K562 (cell line): ENCODE data around the gene PPM1N. TPM values are rescaled to one million over a fixed set of nuclear protein-coding genes. Genes with fewer than 3 reads are reported as not detected.

Source experiments
- BRD4 ChIP-seq: fragments of 200-600 bp; sonication (generic); IDR thresholded peaks from 2 replicates; pipeline ENCODE4 v1.6.1; 2017; ENCODE audit warnings: inconsistent platforms
- C11orf30 ChIP-seq: fragments of 450-650 bp; IDR thresholded peaks from 2 replicates; pipeline ENCODE4 v1.6.1; 2016; ENCODE audit warnings: low read depth, mild to moderate bottlenecking
- CC2D1A ChIP-seq: fragments of 450-650 bp; IDR thresholded peaks from 2 replicates; pipeline ENCODE4 v1.6.1; 2017; ENCODE audit warnings: mild to moderate bottlenecking
- CTBP1 ChIP-seq: fragments of 450-650 bp; IDR thresholded peaks from 2 replicates; pipeline ENCODE4 v1.6.1; 2016; ENCODE audit warnings: borderline replicate concordance
- NR2C1 ChIP-seq, 2 experiments: fragments of 450-650 bp; IDR thresholded peaks; 2 replicates each; pipeline ENCODE4 v1.6.1; 2017; ENCODE audit warnings: mild to moderate bottlenecking in 2 of 2, antibody characterized with exemption in 1 of 2, inconsistent platforms in 1 of 2, missing compliant biosample characterization in 1 of 2, missing genetic modification characterization in 1 of 2
- POLR2AphosphoS5 ChIP-seq: IDR thresholded peaks from 2 replicates; pipeline ENCODE4 v1.6.1; 2011; ENCODE audit warnings: mild to moderate bottlenecking, low read depth, low read length, moderate library complexity; ENCODE audit not compliant: control insufficient read depth, insufficient read depth
- SMAD3 ChIP-seq: fragments of 450-650 bp; formaldehyde crosslinking; conservative IDR thresholded peaks from 2 replicates; pipeline ENCODE4 v1.4.0; 2020; ENCODE audit warnings: mild to moderate bottlenecking
- TEAD2 ChIP-seq: fragments of 450-650 bp; IDR thresholded peaks from 2 replicates; pipeline ENCODE4 v1.6.1; 2016; ENCODE audit warnings: missing genetic modification characterization, control low read depth, missing compliant biosample characterization
- polyA plus RNA-seq, 8 experiments: library from polyadenylated mRNA; depleted of rRNA in 4 of 8; stranded (reverse) in 5 of 8; unstranded in 3 of 8; fragments of >200 nt; fragmentation: Nextera tagmentation in 2 of 8; fragmentation: Illumina TruSeq in 1 of 8; extraction: Ambion mirVana in 2 of 8; extraction: Trizol in 1 of 8; gene quantifications; 2 replicates each; pipeline versions ENCODE4 v1.2.1 to v1.2.3, GENCODE V29; 2011 to 2014; ENCODE audit warnings: inconsistent platforms in 1 of 8, missing spikeins in 1 of 8
- total RNA-seq, 7 experiments: library from RNA; depleted of rRNA in 6 of 7; stranded (reverse); fragments of >200 nt in 6 of 7; fragmentation: Illumina TruSeq in 2 of 7; extraction: Trizol in 2 of 7; gene quantifications; 2 replicates each; pipeline versions ENCODE4 v1.2.1 to v1.2.3, GENCODE V29; 2011 to 2021; ENCODE audit warnings: low replicate concordance in 1 of 7
- TF ChIP-seq, protein P1 (sequence below): fragments of 450-650 bp; IDR thresholded peaks from 2 replicates; pipeline ENCODE4 v1.6.1; 2018; ENCODE audit not compliant: partially characterized antibody
- TF ChIP-seq, protein P2 (sequence below), 2 experiments: fragments of 450-650 bp; conservative IDR thresholded peaks; 2 replicates each; pipeline ENCODE4 v1.6.1; 2017; ENCODE audit warnings: mild to moderate bottlenecking in 2 of 2, moderate library complexity in 2 of 2
- TF ChIP-seq, protein P3 (sequence below): sonication (generic); formaldehyde crosslinking; IDR thresholded peaks from 2 replicates; pipeline ENCODE4 v1.8.0; 2022; ENCODE audit warnings: mild to moderate bottlenecking, missing genetic modification reagents
- TF ChIP-seq, protein P4 (sequence below), 2 experiments: fragments of 450-650 bp; IDR thresholded peaks; 2 replicates each; pipeline ENCODE4 v1.6.1; 2018; ENCODE audit warnings: mild to moderate bottlenecking in 2 of 2, low read depth in 1 of 2; ENCODE audit not compliant: partially characterized antibody in 2 of 2

Gene PPM1N
- total and polyA plus RNA-seq, 9 of the 15 experiments (the other 6 are each of a cell fraction or from before 2014, with no cell fraction given), result 4.5 to 15.6 (median 8.7) TPM

DNA sequence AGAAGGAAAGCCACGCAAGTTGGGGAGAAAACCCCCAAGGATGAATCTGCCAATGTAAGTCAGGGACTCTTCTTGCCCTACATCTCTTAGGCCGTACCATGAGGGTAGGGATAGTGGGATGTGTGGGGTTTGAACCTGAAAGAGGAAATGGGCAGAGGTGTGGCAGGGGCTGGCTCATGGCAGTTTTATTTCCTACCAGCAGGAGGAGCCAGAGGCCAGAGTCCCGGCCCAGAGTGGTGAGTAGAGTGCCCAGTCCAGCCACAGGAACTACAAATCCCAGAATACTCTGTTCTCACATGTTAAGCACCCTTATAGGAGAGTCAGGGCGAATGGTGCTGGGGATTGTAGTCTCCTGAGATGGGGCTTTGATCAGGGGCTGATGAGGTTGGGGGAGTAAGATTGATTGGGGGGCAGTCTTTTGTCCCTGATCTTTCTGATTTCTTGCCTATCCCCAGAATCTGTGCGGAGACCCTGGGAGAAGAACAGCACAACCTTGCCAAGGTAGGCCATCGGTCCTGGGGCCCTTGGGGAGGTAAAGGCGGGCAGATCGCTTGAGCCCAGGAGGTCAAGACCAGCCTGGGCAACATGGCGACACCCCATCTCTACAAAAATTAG is 25.5 kb downstream of the PPM1N start (continued):
- TF ChIP-seq, protein P1, sequence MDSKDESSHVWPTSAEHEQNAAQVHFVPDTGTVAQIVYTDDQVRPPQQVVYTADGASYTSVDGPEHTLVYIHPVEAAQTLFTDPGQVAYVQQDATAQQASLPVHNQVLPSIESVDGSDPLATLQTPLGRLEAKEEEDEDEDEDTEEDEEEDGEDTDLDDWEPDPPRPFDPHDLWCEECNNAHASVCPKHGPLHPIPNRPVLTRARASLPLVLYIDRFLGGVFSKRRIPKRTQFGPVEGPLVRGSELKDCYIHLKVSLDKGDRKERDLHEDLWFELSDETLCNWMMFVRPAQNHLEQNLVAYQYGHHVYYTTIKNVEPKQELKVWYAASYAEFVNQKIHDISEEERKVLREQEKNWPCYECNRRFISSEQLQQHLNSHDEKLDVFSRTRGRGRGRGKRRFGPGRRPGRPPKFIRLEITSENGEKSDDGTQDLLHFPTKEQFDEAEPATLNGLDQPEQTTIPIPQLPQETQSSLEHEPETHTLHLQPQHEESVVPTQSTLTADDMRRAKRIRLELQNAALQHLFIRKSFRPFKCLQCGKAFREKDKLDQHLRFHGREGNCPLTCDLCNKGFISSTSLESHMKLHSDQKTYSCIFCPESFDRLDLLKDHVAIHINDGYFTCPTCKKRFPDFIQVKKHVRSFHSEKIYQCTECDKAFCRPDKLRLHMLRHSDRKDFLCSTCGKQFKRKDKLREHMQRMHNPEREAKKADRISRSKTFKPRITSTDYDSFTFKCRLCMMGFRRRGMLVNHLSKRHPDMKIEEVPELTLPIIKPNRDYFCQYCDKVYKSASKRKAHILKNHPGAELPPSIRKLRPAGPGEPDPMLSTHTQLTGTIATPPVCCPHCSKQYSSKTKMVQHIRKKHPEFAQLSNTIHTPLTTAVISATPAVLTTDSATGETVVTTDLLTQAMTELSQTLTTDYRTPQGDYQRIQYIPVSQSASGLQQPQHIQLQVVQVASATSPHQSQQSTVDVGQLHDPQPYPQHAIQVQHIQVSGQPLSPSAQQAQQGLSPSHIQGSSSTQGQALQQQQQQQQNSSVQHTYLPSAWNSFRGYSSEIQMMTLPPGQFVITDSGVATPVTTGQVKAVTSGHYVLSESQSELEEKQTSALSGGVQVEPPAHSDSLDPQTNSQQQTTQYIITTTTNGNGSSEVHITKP, result peak; percentile 18
- TF ChIP-seq NR2C1 (IDR thresholded peaks at IDR 0.05), result no peak
- peak; percentile 36; the same call in 1 of the 2 replicates for TF ChIP-seq NR2C1 (tag; IDR thresholded peaks at IDR 0.05)
- no peak for TF ChIP-seq C11orf30
- TF ChIP-seq, protein P2, sequence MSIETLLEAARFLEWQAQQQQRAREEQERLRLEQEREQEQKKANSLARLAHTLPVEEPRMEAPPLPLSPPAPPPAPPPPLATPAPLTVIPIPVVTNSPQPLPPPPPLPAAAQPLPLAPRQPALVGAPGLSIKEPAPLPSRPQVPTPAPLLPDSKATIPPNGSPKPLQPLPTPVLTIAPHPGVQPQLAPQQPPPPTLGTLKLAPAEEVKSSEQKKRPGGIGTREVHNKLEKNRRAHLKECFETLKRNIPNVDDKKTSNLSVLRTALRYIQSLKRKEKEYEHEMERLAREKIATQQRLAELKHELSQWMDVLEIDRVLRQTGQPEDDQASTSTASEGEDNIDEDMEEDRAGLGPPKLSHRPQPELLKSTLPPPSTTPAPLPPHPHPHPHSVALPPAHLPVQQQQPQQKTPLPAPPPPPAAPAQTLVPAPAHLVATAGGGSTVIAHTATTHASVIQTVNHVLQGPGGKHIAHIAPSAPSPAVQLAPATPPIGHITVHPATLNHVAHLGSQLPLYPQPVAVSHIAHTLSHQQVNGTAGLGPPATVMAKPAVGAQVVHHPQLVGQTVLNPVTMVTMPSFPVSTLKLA (conservative IDR thresholded peaks at IDR 0.05), result peak in 1 of 2 experiments; percentile 52; a peak in 2 of 4 replicates
- TF ChIP-seq, protein P3, sequence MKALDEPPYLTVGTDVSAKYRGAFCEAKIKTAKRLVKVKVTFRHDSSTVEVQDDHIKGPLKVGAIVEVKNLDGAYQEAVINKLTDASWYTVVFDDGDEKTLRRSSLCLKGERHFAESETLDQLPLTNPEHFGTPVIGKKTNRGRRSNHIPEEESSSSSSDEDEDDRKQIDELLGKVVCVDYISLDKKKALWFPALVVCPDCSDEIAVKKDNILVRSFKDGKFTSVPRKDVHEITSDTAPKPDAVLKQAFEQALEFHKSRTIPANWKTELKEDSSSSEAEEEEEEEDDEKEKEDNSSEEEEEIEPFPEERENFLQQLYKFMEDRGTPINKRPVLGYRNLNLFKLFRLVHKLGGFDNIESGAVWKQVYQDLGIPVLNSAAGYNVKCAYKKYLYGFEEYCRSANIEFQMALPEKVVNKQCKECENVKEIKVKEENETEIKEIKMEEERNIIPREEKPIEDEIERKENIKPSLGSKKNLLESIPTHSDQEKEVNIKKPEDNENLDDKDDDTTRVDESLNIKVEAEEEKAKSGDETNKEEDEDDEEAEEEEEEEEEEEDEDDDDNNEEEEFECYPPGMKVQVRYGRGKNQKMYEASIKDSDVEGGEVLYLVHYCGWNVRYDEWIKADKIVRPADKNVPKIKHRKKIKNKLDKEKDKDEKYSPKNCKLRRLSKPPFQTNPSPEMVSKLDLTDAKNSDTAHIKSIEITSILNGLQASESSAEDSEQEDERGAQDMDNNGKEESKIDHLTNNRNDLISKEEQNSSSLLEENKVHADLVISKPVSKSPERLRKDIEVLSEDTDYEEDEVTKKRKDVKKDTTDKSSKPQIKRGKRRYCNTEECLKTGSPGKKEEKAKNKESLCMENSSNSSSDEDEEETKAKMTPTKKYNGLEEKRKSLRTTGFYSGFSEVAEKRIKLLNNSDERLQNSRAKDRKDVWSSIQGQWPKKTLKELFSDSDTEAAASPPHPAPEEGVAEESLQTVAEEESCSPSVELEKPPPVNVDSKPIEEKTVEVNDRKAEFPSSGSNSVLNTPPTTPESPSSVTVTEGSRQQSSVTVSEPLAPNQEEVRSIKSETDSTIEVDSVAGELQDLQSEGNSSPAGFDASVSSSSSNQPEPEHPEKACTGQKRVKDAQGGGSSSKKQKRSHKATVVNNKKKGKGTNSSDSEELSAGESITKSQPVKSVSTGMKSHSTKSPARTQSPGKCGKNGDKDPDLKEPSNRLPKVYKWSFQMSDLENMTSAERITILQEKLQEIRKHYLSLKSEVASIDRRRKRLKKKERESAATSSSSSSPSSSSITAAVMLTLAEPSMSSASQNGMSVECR (CRISPR knock-in tag), result peak; percentile 61; the same call in 1 of the 2 replicates
- peak; percentile 22; the same call in 1 of the 2 replicates for TF ChIP-seq CTBP1
- TF ChIP-seq, protein P4, sequence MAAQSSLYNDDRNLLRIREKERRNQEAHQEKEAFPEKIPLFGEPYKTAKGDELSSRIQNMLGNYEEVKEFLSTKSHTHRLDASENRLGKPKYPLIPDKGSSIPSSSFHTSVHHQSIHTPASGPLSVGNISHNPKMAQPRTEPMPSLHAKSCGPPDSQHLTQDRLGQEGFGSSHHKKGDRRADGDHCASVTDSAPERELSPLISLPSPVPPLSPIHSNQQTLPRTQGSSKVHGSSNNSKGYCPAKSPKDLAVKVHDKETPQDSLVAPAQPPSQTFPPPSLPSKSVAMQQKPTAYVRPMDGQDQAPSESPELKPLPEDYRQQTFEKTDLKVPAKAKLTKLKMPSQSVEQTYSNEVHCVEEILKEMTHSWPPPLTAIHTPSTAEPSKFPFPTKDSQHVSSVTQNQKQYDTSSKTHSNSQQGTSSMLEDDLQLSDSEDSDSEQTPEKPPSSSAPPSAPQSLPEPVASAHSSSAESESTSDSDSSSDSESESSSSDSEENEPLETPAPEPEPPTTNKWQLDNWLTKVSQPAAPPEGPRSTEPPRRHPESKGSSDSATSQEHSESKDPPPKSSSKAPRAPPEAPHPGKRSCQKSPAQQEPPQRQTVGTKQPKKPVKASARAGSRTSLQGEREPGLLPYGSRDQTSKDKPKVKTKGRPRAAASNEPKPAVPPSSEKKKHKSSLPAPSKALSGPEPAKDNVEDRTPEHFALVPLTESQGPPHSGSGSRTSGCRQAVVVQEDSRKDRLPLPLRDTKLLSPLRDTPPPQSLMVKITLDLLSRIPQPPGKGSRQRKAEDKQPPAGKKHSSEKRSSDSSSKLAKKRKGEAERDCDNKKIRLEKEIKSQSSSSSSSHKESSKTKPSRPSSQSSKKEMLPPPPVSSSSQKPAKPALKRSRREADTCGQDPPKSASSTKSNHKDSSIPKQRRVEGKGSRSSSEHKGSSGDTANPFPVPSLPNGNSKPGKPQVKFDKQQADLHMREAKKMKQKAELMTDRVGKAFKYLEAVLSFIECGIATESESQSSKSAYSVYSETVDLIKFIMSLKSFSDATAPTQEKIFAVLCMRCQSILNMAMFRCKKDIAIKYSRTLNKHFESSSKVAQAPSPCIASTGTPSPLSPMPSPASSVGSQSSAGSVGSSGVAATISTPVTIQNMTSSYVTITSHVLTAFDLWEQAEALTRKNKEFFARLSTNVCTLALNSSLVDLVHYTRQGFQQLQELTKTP (IDR thresholded peaks at IDR 0.05; ENCODE audit: low read depth in 1 of 2, partially characterized antibody in 2 of 2), result peak in 1 of 2 experiments; percentile 98
- peak; percentile 28; the same call in 1 of the 2 replicates for TF ChIP-seq CC2D1A
- no peak; the same call in 1 of the 2 replicates for TF ChIP-seq POLR2AphosphoS5
- TF ChIP-seq SMAD3 (CRISPR knock-in tag), result 0 out of 2 replicates have a peak, but pooled peaks have one; percentile 12
- TF ChIP-seq BRD4, result no peak
- no peak for TF ChIP-seq TEAD2 (tag)
